ENCODE results near the gene POU6F2. TPM values are rescaled to one million over a fixed set of nuclear protein-coding genes. Genes with fewer than 3 reads are reported as not detected.

The POU6F2 gene
- total and polyA plus RNA-seq, 2 donors (not counting 1 experiment from before 2014, with no cell fraction given) = 0.47 TPM; not detected in 1

DNA sequence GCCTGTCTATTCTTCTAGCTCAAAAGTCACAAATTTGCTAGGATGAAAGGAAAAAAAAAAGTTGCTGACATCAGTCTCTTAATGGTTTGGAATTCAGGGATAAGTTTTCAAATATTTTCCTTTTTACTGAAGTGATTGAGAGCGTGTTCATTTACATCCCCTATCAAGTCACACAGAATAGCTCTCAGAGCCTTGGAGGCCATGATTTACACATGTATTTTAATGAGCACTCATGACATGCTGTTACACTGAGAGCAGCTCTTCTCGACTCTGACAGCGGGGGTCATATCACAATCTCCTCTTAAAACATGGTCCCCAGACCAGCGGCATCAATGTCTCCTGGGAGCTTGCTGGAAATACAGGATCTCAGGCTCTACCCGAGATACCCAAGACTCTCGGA, 232.7 kb downstream of the POU6F2 start:
- H3K9me3 ChIP-seq (ENCODE audit: control extremely low read depth in 1 of 3, control insufficient read depth in 2 of 3, insufficient read depth in 1 of 3, low read length in 2 of 3) = no peaks in the 10 kb centered on the region
- no peak overlapping the region for H2AFZ ChIP-seq (ENCODE audit: insufficient read depth, low read depth, low read length, poor library complexity, severe bottlenecking)
- H3K27ac Mint-ChIP-seq = no peak overlapping the region
- no peaks in the 10 kb centered on the region for H3K9me3 Mint-ChIP-seq (ENCODE audit: insufficient read depth)
- no peaks in the 10 kb centered on the region for H3K4me1 ChIP-seq (ENCODE audit: control insufficient read depth in 2 of 2, insufficient read depth in 2 of 2, low read length in 2 of 2)
- DNase-seq (no peak), ATAC-seq (ENCODE audit: low read depth) (no peak)
- H3K4me3 Mint-ChIP-seq = no peak overlapping the region
- H3K4me2 ChIP-seq (replicated peaks; ENCODE audit: low read depth, low read length, poor library complexity, severe bottlenecking) = no peak overlapping the region
- no peaks in the 10 kb centered on the region for H4K20me1 ChIP-seq (ENCODE audit: control insufficient read depth, insufficient read depth, low read length, poor library complexity, severe bottlenecking)
- H3K9ac ChIP-seq (ENCODE audit: low read length) = no peak overlapping the region
- no peak overlapping the region for H3K4me3 ChIP-seq (ENCODE audit: control extremely low read depth in 1 of 5, extremely low read depth in 1 of 5, insufficient read depth in 1 of 5, low read depth in 2 of 5, low read length in 4 of 5)
- no peaks in the 10 kb centered on the region for H3K79me2 ChIP-seq (ENCODE audit: control insufficient read depth, insufficient read depth, low read length)
- H3K27me3 Mint-ChIP-seq = peaks cover 9% of the 10 kb centered on the region
- intact Hi-C loops (cut with micrococcal nuclease) = no loop called here
- H3K27me3 ChIP-seq (replicated peaks in 1 of 4; ENCODE audit: control extremely low read depth in 1 of 4, control insufficient read depth in 3 of 4, insufficient read depth in 4 of 4, low read length in 3 of 4) = no peaks in the 10 kb centered on the region
- WGBS (ENCODE audit: insufficient coverage) = 92% methylated on average over 4 of the region's 6 CpGs
- TF ChIP-seq CTCF (IDR thresholded peaks at IDR 0.05) (no peak), EZH2 (IDR thresholded peaks at IDR 0.05; ENCODE audit: borderline replicate concordance, insufficient read depth, low read depth, low read length, poor library complexity, severe bottlenecking) (no peak)
- H3K27ac ChIP-seq (ENCODE audit: low read length in 2 of 2) = no peak overlapping the region
- ChIA-PET CTCF (no interaction called here), POLR2A (no interaction called here)
- no peaks in the 10 kb centered on the region for H3K4me1 Mint-ChIP-seq
- no peaks in the 10 kb centered on the region for H3K36me3 ChIP-seq (replicated peaks in 1 of 2; ENCODE audit: control extremely low read depth in 1 of 2, control insufficient read depth in 1 of 2, extremely low read depth in 1 of 2, insufficient read depth in 2 of 2, low read length in 1 of 2)

- no peaks in the 10 kb centered on the region for H3K4me1 ChIP-seq (ENCODE audit: control insufficient read depth in 2 of 2, insufficient read depth in 2 of 2, low read length in 2 of 2)
- H3K4me3 Mint-ChIP-seq = no peak overlapping the region
- H3K9me3 Mint-ChIP-seq (ENCODE audit: insufficient read depth) = no peaks in the 10 kb centered on the region
- H3K27me3 Mint-ChIP-seq = peaks cover 9% of the 10 kb centered on the region
- H3K4me1 Mint-ChIP-seq = no peaks in the 10 kb centered on the region
- H2AFZ ChIP-seq (ENCODE audit: insufficient read depth, low read depth, low read length, poor library complexity, severe bottlenecking) = no peak overlapping the region
- intact Hi-C loops (cut with micrococcal nuclease) = no loop called here
- no peaks in the 10 kb centered on the region for H4K20me1 ChIP-seq (ENCODE audit: control insufficient read depth, insufficient read depth, low read length, poor library complexity, severe bottlenecking)
- 72% methylated on average over 3 of the region's 3 CpGs for WGBS (ENCODE audit: insufficient coverage)
- DNase-seq = no peak
- POLR2A ChIA-PET = no interaction called here
- H3K9me3 ChIP-seq (ENCODE audit: control extremely low read depth in 1 of 3, control insufficient read depth in 2 of 3, insufficient read depth in 1 of 3, low read length in 2 of 3) = no peaks in the 10 kb centered on the region
- H3K27me3 ChIP-seq (replicated peaks in 1 of 4; ENCODE audit: control extremely low read depth in 1 of 4, control insufficient read depth in 3 of 4, insufficient read depth in 4 of 4, low read length in 3 of 4) = no peaks in the 10 kb centered on the region
- H3K79me2 ChIP-seq (ENCODE audit: control insufficient read depth, insufficient read depth, low read length) = no peaks in the 10 kb centered on the region
- TF ChIP-seq CTCF (IDR thresholded peaks at IDR 0.05) (no peak), EZH2 (IDR thresholded peaks at IDR 0.05; ENCODE audit: borderline replicate concordance, insufficient read depth, low read depth, low read length, poor library complexity, severe bottlenecking) (no peak)
- no peak overlapping the region for H3K27ac Mint-ChIP-seq
- ATAC-seq (ENCODE audit: low read depth) = no peak
- CTCF ChIA-PET = no interaction called here
- H3K4me2 ChIP-seq (replicated peaks; ENCODE audit: low read depth, low read length, poor library complexity, severe bottlenecking) = no peak overlapping the region
- no peak overlapping the region for H3K9ac ChIP-seq (ENCODE audit: low read length)
- H3K27ac ChIP-seq (ENCODE audit: low read length in 2 of 2) = no peak overlapping the region
- H3K36me3 ChIP-seq (replicated peaks in 1 of 2; ENCODE audit: control extremely low read depth in 1 of 2, control insufficient read depth in 1 of 2, extremely low read depth in 1 of 2, insufficient read depth in 2 of 2, low read length in 1 of 2) = no peaks in the 10 kb centered on the region
- no peak overlapping the region for H3K4me3 ChIP-seq (ENCODE audit: control extremely low read depth in 1 of 5, extremely low read depth in 1 of 5, insufficient read depth in 1 of 5, low read depth in 2 of 5, low read length in 4 of 5)
Measured at GRCh38 chr7:39211581-39211980, 233.9 kb downstream of the POU6F2 start.
